NCI-H1092 (cell line): ENCODE results near the gene CALHM1.

Experiments
- DNase-seq: peaks from one replicate; lab custom pipeline; 2025; lab: John Stamatoyannopoulos, UW

Gene CALHM1

DNA sequence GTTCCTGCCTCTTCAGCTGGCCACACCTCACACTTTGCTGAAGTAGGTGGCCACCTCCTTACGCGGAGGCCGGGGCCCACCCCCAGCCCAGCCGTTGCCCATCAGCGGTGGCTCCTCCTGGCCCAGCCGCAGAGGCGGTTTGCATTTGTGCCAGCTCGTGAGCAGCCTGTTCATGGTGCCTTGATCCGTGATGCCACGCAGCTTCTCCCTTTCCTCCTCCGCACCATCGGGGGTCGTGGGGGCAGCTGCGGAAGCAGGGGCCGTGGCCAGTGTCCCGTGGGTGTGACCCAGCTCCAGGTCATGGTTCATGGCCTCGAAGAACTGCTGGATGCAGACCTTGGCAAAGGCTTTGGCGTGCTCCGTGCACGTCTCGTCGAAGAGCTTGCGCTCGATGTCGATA, 3.5 kb downstream of the CALHM1 start:
- no peak for DNase-seq

DNA sequence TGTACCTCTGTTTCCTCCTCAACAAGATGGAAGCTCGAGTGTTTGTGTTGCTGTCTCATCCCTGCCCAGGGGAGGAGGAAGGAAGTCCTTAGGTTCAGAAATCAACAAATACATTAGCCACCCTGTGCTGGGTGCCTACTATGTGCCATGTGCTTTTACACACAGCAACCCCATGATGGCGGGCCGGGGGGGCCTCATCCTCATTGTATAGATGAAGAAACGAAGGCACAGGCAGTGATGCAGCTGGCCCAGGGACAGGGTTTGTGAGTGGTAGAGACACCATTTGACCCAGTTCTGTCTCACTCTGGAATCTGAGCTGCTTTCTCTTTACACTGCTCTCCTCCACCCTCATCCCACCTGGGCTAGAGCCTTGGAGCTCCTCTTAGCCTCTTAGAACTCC, 4.7 kb downstream of the CALHM1 start:
- no peak for DNase-seq

DNA sequence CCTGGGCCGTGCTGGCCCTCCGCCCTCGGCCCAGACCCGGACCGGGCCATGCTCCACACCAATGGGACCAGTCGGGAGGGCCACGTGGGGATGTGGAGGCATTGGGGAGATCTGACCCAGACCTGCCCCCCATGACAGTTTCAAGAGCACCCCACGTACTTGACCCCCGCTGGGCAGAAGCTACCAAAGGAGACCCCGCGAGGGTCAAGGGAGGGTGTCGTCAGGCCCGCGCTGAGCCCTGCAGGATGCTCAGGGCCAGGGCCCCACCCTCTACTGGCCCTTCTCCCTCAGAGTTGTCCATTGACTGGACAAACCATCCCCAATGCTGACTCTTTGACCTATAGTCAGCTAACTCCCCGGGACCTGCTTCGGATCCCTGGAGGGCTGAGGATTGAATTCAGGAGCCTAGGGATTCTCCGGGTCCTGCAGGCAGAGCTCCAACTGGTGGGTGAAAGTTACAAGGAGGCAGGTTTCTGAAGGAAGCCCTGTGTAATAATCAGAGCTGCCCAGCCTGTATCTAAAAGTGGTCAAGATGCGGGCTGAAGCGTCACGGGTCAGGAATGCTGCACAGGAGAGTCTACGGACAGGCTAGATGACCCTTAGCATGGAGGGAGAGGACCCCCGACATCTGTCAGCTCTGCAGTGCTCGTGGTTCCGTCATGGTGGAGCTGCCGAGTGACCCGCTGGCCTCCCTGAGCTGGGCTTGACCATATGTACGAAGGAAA, 6.0 kb downstream of the CALHM1 start:
- DNase-seq: no peak

DNA sequence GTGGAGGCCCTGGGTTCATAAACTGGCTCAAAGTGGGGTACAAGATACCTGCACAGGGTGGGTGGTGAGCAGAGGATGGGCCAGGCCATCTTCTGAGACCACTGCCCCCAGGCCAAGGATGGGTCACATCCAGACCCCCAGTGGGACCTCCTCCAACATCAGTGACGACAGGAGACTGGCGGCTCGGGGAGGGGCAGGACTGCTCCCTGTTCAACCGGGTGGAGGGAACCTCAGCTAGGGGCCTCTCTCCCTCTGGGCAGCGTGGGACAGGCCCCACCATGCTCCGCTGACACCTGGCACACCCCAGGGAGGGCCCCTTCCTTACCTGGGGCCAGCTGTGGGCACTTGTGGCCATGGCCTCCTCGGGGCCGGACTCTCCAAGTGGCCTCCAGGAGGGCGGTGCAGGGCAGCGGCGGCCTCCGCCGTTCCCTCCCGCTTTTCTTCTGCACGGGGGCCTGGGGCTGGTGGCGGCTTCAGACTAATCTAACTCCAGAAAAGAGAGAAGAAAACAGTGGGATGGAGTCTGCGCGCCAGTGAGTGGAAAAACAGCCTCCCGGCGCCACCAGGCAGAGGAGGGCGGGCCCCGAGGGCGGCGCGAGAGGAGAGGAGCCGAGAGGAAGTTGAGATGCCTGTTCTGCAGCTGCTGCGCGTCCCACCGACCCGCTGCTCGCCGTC, 6.7 kb downstream of the CALHM1 start, which contains the start of gene CALHM2:
TSS of gene CALHM2 (minus strand) at position 540 of the 675 bp plus-strand sequence. CDS start 2,429 bp downstream, outside the sequence.
- no peak for DNase-seq

DNA sequence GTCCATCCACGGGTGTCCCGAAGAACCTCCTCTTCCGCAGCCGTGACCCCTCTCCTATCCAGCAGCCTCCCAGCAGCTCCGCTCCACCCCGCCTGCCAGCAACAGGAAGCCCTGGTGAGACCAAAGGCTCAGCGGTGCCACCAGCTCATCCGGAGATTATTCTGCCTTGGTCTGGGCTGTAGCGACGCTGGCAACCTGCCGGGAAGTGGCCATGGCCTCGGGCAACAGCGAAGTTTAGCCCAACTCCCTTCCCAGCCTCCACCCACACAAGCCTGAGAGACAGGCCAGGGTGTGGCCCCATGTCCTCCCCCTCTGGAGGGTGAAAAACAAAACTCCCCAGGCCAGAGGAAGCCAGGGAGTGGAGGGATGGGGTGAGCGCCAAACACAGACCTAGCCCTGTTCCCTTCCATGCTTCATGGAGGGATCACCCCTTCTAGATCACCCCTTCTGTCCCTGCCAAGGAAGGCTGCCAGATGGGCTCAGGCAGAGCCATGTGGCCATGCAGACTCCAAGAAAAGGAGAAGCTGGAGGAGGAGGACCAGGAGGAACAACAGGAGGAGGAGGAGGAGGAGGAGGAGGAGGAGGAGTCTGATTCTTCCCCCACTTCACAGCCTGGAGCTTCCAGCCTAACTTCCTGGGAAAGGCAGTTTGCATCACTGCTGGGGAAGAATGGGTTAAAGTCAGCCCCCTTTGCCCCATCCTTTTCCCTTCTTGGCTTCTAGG, 7.4 kb downstream of the CALHM1 start:
- DNase-seq: no peak

DNA sequence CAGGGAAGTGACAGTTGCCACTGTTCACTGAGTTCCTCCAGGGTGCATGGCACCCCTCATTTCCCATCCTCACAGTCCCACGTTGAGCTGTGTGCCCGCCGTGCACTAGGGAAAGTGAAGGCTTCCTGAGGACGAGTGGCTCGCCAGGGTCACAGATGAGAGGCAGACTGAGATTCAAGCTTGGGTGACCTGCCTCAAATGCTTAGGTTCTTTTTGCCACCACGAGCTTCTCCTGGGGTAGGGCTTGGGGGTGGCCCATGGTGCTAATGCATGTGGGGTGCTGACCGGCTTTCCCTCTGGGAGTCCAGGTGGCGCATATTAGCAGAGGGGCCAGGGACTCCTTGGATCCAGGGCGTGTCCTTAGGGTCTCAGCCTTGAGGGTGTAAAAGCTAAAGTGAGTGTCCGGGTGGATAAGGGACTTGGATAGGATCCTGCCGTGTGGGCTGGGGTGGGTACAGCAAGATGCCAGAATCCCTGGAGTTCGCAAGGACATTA, 8.5 kb downstream of the CALHM1 start:
- DNase-seq: no peak

DNA sequence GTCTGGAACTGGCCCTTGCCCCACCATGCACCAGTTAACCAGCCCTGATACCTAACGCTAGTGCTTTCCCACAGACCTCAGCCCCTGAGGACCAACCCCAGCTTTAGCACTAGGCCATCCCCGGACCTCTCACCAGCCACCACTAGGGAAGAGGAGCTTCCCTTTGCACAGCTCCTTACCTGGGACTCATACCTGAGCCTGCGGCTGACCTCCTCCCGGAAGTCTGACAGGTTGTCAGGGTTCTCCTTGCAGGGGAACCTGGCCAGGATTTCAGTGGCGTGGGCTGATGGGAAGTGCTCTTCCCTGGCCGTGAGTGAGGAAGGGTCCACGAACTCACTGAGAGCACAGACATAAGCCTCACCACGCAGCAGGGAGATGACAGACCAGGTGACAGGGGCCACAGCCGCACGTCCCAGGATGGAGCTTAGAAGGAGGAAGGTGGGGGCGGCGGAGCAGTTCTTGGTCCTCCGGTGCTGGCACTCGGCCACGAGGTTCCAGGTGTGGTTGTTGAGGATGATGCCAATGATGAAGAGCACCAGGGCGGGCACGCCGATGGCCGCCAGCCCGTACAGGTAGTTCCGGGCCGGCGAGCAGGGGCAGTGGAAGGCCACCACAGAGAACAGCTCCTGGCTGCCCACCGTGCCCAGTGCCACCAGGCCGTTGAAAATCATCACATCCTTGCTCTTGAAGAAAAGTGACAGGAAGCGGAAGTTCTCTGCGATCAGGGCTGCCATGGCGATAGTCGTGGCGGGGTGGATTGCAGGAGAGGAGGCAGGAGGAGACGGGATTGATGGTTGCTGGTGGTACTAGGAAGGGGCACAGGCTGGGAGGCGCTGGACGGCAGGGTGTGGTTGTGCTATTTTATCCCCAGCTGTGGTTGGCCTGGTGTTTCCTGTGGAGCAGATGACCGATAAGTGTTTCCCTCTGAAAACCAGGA, 9.2 kb downstream of the CALHM1 start:
- no peak for DNase-seq

DNA sequence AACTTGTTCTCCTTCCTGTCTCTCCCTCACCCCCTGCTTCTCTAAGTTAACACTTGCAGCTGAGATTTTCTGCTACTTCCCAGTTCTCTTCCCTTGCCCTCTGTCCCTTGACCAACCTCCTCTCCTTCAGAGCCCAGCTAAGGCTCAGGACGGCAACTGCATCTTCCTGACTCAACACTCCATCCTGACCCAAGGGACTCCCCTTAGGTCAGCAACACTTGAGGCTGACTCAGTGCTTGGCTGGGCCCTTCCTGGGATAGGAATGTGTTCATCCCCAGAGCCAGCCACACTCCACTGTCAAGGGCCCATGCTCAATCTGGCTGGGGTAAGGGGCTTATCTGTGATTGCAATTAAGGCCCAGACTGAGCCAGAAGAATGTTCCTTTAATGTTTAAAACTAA, 10.0 kb downstream of the CALHM1 start:
- no peak for DNase-seq

DNA sequence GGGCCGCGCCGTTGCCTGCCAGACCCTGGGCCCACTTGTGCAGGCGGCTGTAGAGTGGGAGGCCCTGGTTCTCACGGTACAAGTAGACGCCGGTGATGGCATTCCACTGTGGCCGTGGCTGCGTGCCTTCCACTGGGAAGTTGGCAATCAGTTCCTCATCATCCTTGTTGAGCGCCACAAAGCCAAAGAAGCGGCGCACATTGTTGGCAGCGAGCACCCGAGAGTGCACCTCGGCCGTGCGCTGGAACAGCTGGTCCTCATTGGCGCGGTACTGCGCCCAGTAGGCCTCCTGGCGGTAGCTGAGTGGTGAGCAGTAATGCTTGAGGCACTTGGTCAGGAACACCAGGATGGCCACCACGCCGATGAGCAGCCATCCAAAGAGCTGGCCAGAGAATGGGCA, 11.5 kb downstream of the CALHM1 start:
- DNase-seq: no peak

DNA sequence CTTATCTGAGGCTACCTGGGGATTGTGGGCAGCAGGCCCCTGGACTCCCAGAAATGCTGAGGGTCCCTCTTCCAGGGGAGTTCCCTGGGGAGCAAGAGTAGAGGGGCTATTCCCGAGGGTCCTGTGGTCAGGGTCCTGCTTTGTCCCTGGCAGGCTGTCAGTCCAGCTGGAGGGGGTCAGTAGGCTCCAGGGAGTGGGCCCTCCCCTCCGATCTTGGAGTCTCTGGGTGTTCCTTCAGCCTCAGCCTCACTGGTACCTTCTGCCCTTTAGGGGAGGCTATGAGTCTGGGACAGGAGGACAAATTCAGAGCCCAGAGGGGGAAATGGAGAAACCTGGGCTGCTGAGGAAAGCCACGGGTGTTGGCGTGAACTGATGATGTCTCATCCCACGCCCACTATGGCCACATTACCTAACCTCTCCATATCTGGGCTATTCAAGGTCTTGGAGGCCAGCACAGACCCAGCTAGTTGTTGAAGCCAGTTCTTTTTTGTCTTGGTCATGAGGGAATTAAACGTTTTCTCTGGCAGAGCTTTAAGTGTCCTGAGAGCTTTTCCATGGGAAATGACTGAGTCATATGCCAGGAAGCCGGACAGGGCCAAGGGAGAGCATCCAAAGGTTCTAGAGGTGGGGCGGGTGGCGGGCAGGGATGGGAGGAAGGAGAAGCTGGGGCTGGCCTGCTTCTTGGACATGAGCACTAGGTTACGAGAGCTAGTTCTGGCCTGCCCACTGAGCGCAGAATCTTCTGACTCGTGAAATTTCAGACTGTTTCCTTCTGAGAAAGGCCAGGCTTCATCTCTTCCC, 12.7 kb downstream of the CALHM1 start:
- DNase-seq: no peak

DNA sequence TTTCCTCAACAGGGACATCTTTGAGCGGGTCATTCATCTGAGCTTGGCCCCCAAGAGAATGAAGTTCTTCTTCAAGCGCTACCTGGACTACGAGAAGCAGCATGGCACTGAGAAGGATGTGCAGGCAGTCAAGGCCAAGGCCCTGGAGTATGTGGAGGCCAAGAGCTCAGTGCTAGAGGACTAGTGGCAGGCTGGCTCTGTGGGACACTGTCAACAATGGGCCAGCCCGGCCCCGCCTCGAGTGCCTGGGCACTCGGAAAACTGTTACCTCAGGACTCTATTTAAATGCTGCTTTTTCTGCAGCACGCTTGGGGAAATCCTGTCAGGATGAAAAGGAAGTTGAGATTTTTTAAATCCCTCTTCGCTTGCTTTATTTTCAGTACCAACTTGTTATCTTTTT, 13.3 kb downstream of the CALHM1 start:
- DNase-seq: no peak

DNA sequence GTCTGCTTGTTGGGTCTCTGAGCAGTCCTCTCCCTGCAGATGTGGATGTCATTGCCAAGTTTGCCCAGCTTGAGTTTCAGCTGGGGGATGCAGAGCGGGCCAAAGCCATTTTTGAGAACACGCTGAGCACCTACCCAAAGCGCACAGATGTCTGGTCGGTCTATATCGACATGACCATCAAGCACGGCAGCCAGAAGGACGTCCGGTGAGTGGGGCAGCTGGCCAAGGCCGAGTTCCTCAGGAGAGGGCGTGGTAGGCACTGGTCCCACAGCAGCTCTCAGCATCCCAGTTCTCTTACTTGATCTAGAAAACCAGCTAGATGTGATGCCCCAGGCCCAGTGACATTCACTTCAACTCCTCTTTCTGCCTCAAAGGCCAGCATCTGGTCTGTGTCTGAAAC, 14.2 kb downstream of the CALHM1 start:
- DNase-seq: no peak

DNA sequence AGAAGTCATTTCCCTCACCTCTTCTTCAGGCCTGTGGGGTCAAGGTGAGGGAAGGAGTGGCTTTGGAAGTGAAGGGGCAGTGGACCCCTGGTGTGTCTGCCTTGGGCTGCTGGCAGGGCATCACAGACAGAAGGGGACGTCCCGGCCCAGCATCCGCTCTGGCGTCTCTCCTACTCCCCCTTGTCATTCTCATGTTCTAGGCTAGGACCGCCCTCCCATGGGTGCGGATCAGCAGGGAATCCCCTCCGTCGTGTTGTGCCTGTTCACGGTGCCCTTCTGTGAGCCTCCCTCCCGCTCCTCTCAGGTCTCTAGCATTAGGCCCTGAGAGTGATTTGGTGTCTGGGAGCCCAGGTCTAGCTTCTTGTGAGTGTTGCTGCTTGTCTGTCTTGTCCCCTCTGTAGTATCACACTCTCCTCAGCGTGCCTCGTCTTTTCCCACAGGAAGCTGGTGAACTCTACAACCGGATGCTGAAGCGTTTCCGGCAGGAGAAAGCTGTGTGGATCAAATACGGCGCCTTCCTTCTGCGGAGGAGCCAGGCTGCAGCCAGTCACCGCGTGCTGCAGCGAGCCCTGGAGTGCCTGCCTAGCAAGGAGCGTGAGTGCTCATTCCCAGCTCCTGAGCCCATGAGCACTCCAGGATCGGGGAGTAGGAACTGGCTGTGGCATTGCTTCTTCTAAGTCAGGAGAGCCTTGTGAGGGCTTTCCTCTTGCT, 15.1 kb downstream of the CALHM1 start:
- no peak for DNase-seq

DNA sequence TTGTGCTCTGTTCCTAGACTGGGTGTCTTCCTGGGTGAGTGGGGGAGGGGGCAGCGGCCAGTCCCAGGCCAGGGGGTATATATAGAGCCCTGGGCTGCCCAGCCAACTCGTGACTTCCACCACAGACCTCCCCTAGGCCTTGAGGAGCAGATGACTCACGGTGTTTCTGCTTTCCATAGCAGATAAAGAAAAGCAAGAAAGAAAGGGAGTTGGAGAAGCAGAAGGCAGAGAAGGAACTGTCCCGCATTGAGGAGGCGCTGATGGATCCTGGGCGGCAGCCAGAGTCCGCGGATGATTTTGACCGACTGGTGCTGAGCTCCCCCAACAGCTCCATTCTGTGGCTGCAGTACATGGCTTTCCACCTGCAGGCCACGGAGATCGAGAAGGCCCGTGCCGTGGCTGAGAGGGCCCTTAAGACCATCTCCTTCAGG, 16.7 kb downstream of the CALHM1 start:
- DNase-seq: no peak

DNA sequence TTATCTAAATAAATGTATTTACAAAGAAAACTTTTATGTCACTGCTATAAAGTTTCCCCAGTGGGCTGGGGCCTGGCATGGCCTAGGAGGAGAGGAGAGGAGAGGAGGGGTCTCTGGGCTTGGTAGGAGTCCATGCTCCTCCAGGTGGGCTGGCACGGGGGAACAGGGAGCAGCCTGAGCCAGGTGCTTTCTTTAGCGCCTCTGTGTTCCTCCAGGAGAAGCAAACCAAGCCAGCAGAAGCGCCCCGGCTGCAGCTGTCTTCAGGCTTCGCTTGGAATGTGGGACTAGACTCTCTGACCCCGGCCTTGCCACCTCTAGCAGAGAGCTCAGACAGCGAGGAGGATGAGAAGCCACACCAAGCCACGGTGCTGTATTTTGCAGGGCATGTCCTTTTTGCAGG, 17.1 kb downstream of the CALHM1 start:
- no peak for DNase-seq

DNA sequence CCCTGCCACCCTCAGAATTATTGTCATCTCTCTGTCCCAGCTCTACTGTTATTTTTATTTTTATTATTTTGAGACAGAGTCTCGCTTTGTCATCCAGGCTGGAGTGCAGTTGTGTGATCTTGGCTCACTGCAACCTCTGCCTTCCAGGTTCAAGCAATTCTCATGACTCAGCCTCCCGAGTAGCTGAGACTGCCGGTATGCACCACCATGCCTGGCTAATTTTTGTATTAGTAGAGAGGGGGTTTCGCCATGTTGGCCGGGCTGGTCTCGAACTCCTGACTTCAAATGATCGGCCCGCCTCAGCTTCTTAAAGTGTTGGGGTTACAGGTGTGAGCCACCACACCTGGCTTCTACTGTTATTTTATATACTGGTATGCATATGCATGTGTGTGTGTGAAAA, 17.5 kb downstream of the CALHM1 start:
- no peak for DNase-seq

DNA sequence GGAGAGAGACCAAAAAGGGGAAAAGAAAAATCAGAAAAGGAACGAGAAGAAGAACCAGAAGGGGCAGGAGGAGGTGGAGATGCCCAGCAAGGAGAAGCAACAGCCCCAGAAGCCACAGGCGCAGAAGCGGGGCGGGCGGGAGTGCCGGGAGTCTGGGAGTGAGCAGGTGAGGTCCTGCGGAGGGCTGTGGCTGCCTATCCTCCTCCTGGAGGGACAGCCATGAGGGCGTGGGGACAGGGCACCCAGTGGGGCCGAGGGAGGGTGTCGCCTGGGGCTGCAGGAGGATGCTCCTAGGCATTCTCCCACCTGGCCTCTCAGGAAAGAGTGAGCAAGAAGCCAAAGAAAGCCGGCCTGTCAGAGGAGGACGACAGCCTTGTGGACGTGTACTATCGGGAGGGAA, 18.3 kb downstream of the CALHM1 start:
- no peak for DNase-seq

DNA sequence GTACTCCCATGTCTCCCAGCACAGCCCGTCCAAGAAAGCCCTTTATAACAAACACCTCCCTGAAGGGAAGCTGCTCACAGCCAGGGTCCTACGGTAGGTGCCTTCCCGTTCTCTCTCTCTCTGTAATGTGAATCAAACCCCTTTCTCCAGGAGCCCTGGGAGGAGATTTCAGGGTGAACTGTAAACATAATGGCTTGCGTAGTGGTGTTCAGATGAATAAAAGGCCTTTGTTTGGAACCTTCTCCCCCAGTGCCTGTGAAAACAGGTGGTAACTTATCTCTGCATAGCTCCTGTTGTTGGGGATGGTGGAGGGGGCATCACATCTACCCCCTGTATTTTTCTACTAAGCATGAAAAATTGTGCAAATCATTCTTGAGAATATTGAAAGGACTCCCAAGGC, 18.9 kb downstream of the CALHM1 start:
- DNase-seq: no peak

DNA sequence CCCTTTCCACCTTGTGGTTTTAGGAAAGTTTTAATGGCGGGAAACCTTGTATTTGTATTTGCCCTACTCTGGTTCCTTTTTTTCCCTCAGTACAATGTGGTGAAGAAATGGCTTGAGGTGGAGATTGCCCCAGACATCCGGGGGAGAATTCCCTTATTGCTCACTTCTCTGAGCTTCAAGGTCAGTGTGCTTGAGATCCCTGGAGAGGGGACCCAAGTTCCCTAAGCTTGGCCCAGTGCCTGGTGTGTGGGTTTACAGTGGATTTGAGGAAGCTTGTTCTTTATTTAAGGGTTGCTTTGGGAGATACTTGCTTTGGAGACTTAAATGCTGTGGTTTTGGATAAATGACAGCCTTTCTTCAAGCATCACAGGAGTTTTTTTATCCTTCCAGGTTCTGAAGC, 24.8 kb downstream of the CALHM1 start:
- no peak for DNase-seq

DNA sequence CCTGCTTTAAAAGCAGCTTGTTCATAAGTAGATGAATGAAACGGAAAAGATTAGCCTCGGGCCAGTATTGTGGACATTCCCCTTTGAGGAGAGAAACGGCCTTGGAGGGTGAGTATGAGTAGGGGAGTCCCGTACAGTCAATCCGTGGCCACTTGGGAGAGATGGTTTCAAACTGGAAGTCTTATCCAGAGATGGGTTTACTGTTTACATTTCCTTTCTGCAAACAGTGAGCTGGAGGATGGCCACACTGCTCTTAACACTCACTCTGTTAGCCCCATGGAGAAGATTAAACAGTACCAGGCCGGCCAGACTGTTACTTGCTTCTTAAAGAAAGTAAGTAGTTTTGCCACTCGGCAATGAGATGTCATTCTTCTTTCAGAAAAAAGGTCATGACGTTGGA, 26.8 kb downstream of the CALHM1 start:
- no peak for DNase-seq
